Esophagus squamous epithelium (tissue), 4 donors: Measurements from ENCODE around the gene INSRR.

Experiments
- POLR2A ChIP-seq, 4 donors: fragments of 450-650 bp; IDR thresholded peaks; one replicate each; pipeline ENCODE4 v1.6.1; 2017; ENCODE audit warnings: antibody characterized with exemption in 4 of 4, mild to moderate bottlenecking in 4 of 4, moderate library complexity in 3 of 4
- TF ChIP-seq, protein P1 (sequence below), 6 experiments: fragments of 450-650 bp in 4 of 6; fragments of 200-600 bp in 2 of 6; sonication (generic) in 2 of 6; IDR thresholded peaks; one replicate each; pipeline ENCODE4 v1.5.1; 2016 to 2019; ENCODE audit warnings: antibody characterized with exemption in 6 of 6, mild to moderate bottlenecking in 4 of 6, moderate library complexity in 4 of 6

DNA sequence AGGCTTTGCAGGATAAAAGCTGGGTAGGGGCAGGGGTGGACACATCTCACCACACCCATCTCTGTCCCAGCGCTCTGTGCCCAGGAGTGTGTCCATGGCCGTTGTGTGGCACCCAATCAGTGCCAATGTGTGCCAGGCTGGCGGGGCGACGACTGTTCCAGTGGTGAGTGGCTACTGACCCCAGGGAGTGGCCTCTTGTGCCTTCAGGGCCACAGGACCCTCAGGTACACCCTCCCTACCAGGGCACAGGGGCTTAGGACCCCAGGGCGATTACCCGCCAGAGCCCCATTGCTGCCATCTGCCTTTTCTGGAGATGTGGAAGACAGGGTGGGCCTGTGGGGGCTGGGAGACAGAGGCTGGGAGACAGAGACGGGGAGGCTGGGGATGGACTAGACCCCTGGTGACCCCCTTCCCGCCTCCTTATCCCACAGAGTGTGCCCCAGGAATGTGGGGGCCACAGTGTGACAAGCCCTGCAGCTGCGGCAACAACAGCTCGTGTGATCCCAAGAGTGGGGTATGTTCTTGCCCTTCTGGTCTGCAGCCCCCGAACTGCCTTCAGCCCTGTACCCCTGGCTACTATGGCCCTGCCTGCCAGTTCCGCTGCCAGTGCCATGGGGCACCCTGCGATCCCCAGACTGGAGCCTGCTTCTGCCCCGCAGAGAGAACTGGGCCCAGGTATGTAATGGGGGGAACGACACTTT, 47.4 kb upstream of the INSRR start:
- TF ChIP-seq, protein P1, sequence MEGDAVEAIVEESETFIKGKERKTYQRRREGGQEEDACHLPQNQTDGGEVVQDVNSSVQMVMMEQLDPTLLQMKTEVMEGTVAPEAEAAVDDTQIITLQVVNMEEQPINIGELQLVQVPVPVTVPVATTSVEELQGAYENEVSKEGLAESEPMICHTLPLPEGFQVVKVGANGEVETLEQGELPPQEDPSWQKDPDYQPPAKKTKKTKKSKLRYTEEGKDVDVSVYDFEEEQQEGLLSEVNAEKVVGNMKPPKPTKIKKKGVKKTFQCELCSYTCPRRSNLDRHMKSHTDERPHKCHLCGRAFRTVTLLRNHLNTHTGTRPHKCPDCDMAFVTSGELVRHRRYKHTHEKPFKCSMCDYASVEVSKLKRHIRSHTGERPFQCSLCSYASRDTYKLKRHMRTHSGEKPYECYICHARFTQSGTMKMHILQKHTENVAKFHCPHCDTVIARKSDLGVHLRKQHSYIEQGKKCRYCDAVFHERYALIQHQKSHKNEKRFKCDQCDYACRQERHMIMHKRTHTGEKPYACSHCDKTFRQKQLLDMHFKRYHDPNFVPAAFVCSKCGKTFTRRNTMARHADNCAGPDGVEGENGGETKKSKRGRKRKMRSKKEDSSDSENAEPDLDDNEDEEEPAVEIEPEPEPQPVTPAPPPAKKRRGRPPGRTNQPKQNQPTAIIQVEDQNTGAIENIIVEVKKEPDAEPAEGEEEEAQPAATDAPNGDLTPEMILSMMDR (IDR thresholded peaks at IDR 0.05) = no peak
- no peak for TF ChIP-seq POLR2A (IDR thresholded peaks at IDR 0.05)
